Measurements from ENCODE around the gene RUBCN. TPM values are rescaled to one million over a fixed set of nuclear protein-coding genes. Genes with fewer than 3 reads are reported as not detected.
A peak's percentile ranks its signal among the peaks of the same experiment; 100 is the strongest.
"Not testable (repeated sequence)": the region's sequence is repeated elsewhere in the genome, so short reads cannot be mapped to it uniquely, and the experiment has no call there.

The RUBCN gene
- total RNA-seq, 2 experiments from 2014 or later, result 45.1 to 56.7 TPM

DNA sequence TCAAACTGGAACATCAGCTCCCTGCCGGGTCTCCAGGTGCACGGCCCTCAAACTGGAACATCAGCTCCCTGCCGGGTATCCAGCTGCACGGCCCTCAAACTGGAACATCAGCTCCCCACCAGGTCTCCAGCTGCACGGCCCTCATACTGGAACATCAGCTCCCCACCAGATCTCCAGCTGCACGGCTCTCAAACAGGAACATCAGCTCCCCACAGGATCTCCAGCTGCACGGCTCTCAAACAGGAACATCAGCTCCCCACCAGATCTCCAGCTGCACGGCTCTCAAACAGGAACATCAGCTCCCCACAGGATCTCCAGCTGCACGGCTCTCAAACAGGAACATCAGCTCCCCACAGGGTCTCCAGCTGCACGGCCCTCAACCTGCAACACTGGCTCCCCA is 99.1 kb downstream of the RUBCN start:
- POLR2A ChIA-PET, result interaction anchor here (0.7 kb wide), 1 partner anchor 381 kb away, joined by 3 read pairs; no protein-coding TSS in a partner anchor
- H3K9me3 ChIP-seq (ENCODE audit: low read length); H3K27ac ChIP-seq (ENCODE audit: low read depth, low read length, poor library complexity, severe bottlenecking); H2AFZ ChIP-seq (ENCODE audit: low read length); H3K4me2 ChIP-seq (ENCODE audit: low read length); intact Hi-C loops (cut with micrococcal nuclease; ENCODE audit: unreplicated experiment); H3K4me1 ChIP-seq (ENCODE audit: insufficient read depth, low read length, poor library complexity, severe bottlenecking); DNase-seq (ENCODE audit: low spot score); H3K9me2 ChIP-seq (ENCODE audit: insufficient read depth, low read length); H3K4me3 ChIP-seq (ENCODE audit: low read depth, low read length, poor library complexity, severe bottlenecking); H3K79me2 ChIP-seq (ENCODE audit: insufficient read depth, low read depth, low read length); BruUV-seq (replicated peaks); H3K36me3 ChIP-seq (ENCODE audit: insufficient read depth, low read length); H4K20me1 ChIP-seq (ENCODE audit: insufficient read depth, low read length): not testable (repeated sequence)
- CTCF ChIA-PET (ENCODE audit: unreplicated experiment), result interaction anchor here (0.6 to 0.7 kb wide), 2 partner anchors 11 to 123 kb away, joined by 3 read pairs; no protein-coding TSS in a partner anchor

DNA sequence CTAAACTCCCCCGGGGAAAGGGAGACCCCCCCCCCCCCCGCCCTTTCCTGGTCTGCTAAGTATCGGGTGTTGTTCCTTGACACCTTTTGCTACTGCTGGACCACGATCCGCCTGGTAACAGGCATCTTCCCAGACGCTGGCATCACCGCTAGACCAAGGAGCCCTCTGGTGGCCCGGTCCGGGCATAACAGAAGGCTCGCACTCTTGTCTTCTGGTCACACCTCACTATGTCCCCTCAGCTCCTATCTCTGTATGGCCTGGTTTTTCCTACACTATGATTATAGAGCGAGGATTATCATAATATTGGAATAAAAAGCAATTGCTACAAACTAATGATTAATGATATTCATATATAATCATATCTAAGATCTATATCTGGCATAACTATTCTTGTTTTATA is 104.7 kb downstream of the RUBCN start:
- POLR2A ChIA-PET, result interaction anchor here (0.6 kb wide), 1 partner anchor 425 kb away, joined by 3 read pairs; no protein-coding TSS in a partner anchor
- TF ChIP-seq, protein P1, sequence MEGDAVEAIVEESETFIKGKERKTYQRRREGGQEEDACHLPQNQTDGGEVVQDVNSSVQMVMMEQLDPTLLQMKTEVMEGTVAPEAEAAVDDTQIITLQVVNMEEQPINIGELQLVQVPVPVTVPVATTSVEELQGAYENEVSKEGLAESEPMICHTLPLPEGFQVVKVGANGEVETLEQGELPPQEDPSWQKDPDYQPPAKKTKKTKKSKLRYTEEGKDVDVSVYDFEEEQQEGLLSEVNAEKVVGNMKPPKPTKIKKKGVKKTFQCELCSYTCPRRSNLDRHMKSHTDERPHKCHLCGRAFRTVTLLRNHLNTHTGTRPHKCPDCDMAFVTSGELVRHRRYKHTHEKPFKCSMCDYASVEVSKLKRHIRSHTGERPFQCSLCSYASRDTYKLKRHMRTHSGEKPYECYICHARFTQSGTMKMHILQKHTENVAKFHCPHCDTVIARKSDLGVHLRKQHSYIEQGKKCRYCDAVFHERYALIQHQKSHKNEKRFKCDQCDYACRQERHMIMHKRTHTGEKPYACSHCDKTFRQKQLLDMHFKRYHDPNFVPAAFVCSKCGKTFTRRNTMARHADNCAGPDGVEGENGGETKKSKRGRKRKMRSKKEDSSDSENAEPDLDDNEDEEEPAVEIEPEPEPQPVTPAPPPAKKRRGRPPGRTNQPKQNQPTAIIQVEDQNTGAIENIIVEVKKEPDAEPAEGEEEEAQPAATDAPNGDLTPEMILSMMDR (conservative IDR thresholded peaks at IDR 0.05; ENCODE audit: low read length), result peak; percentile 22; the same call in 1 of the 2 replicates
- DNase-seq (ENCODE audit: low spot score); H4K20me1 ChIP-seq (ENCODE audit: insufficient read depth, low read length); H3K9me3 ChIP-seq (ENCODE audit: low read length); H3K4me2 ChIP-seq (ENCODE audit: low read length); H2AFZ ChIP-seq (ENCODE audit: low read length); H3K9me2 ChIP-seq (ENCODE audit: insufficient read depth, low read length); H3K36me3 ChIP-seq (ENCODE audit: insufficient read depth, low read length); H3K4me1 ChIP-seq (ENCODE audit: insufficient read depth, low read length, poor library complexity, severe bottlenecking); intact Hi-C loops (cut with micrococcal nuclease; ENCODE audit: unreplicated experiment); H3K27ac ChIP-seq (ENCODE audit: low read depth, low read length, poor library complexity, severe bottlenecking); BruUV-seq (replicated peaks); H3K79me2 ChIP-seq (ENCODE audit: insufficient read depth, low read depth, low read length); H3K4me3 ChIP-seq (ENCODE audit: low read depth, low read length, poor library complexity, severe bottlenecking); CTCF ChIA-PET (ENCODE audit: unreplicated experiment): not testable (repeated sequence)

DNA sequence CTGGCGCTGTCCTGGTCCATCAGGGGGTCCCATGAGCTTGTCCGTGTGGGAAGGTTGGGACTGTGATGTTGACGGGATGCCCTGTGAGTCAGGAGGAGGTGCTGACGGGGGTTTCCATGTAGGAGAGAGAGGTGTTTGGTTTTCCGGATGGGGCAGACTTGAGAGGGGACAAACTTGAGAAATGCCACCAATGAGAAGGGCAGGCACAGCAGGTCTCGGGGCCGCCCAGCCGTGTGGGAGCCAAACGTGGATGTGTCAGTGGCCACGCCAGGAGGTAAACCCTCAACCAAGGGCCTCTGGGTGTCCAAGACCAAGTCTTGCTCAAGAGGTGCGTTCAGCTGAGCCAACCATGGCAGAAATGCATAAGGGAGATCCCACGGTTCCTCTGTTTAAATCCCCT is 105.9 kb downstream of the RUBCN start:
- H3K4me3 ChIP-seq (ENCODE audit: low read depth, low read length, poor library complexity, severe bottlenecking); H3K4me1 ChIP-seq (ENCODE audit: insufficient read depth, low read length, poor library complexity, severe bottlenecking); H4K20me1 ChIP-seq (ENCODE audit: insufficient read depth, low read length); H3K9me2 ChIP-seq (ENCODE audit: insufficient read depth, low read length); H3K4me2 ChIP-seq (ENCODE audit: low read length); H2AFZ ChIP-seq (ENCODE audit: low read length); H3K9me3 ChIP-seq (ENCODE audit: low read length); CTCF ChIA-PET (ENCODE audit: unreplicated experiment); BruUV-seq (replicated peaks); DNase-seq (ENCODE audit: low spot score); intact Hi-C loops (cut with micrococcal nuclease; ENCODE audit: unreplicated experiment); H3K27ac ChIP-seq (ENCODE audit: low read depth, low read length, poor library complexity, severe bottlenecking); H3K36me3 ChIP-seq (ENCODE audit: insufficient read depth, low read length); H3K79me2 ChIP-seq (ENCODE audit: insufficient read depth, low read depth, low read length); POLR2A ChIA-PET: not testable (repeated sequence)

- POLR2A ChIA-PET; CTCF ChIA-PET (ENCODE audit: unreplicated experiment); BruUV-seq (replicated peaks); H3K9me3 ChIP-seq (ENCODE audit: low read length); H3K27ac ChIP-seq (ENCODE audit: low read depth, low read length, poor library complexity, severe bottlenecking); H3K4me2 ChIP-seq (ENCODE audit: low read length); H3K4me3 ChIP-seq (ENCODE audit: low read depth, low read length, poor library complexity, severe bottlenecking); H3K36me3 ChIP-seq (ENCODE audit: insufficient read depth, low read length); H3K79me2 ChIP-seq (ENCODE audit: insufficient read depth, low read depth, low read length); intact Hi-C loops (cut with micrococcal nuclease; ENCODE audit: unreplicated experiment); H2AFZ ChIP-seq (ENCODE audit: low read length); DNase-seq (ENCODE audit: low spot score); H4K20me1 ChIP-seq (ENCODE audit: insufficient read depth, low read length); H3K9me2 ChIP-seq (ENCODE audit: insufficient read depth, low read length); H3K4me1 ChIP-seq (ENCODE audit: insufficient read depth, low read length, poor library complexity, severe bottlenecking): not testable (repeated sequence)
Observed at GRCh38 chr3:197629286-197629685, 107.4 kb downstream of the RUBCN start.

DNA sequence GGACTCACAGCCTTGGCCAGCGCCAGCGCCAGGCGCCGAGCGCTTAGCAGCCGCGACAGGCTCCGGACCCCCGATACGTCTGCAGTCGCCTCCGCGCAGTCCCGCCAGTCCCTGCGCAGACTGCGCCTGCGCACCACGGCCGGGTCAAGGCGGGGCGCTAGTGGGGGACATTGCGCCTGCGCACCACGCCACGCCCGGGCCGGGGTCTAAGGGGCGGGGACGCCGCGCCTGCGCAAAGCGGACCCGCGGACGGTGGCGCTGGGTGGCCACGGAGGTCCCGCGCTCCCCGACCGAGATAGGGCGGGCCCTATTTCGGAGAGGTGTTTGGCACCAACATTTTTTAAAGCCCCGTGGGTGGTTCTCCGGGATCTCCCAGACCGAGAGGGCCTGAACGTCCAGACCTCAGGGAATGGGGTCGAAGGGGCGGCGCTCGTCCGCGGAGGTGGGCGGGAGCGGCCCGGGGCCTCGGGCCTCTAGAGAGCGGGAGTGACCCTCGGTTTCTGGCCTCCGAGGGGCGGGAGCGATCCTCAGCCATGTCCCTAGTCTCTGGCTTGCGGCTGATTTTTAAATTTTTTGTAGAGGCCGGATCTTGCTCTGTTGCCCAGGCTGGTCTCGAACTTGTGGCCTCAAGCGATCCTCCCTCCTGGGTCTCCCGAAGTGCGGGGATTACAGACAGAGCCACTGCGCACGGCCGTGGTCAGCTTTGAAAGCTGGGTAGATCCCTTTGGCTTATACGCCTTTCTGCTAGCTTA is 108.8 kb downstream of the RUBCN start:
- Histone ChIP-seq H3K4me3 (ENCODE audit: low read depth, low read length, poor library complexity, severe bottlenecking) (peak overlapping the region; percentile 71), H3K4me2 (ENCODE audit: low read length) (peak overlapping the region; percentile 64; the same call in 1 of the 2 replicates), H2AFZ (ENCODE audit: low read length) (peak overlapping the region; percentile 76; the same call in 1 of the 2 replicates)
- POLR2A ChIA-PET; H3K9me3 ChIP-seq (ENCODE audit: low read length); H3K9me2 ChIP-seq (ENCODE audit: insufficient read depth, low read length); H3K79me2 ChIP-seq (ENCODE audit: insufficient read depth, low read depth, low read length); H3K27ac ChIP-seq (ENCODE audit: low read depth, low read length, poor library complexity, severe bottlenecking); H3K36me3 ChIP-seq (ENCODE audit: insufficient read depth, low read length); H3K4me1 ChIP-seq (ENCODE audit: insufficient read depth, low read length, poor library complexity, severe bottlenecking); CTCF ChIA-PET (ENCODE audit: unreplicated experiment); intact Hi-C loops (cut with micrococcal nuclease; ENCODE audit: unreplicated experiment); BruUV-seq (replicated peaks); H4K20me1 ChIP-seq (ENCODE audit: insufficient read depth, low read length): not testable (repeated sequence)
- DNase-seq (ENCODE audit: low spot score), result peak; percentile 79

- H3K79me2 ChIP-seq (ENCODE audit: insufficient read depth, low read depth, low read length); H4K20me1 ChIP-seq (ENCODE audit: insufficient read depth, low read length); CTCF ChIA-PET (ENCODE audit: unreplicated experiment); H3K9me3 ChIP-seq (ENCODE audit: low read length); H3K36me3 ChIP-seq (ENCODE audit: insufficient read depth, low read length); BruUV-seq (replicated peaks); H3K27ac ChIP-seq (ENCODE audit: low read depth, low read length, poor library complexity, severe bottlenecking); DNase-seq (ENCODE audit: low spot score); H3K4me1 ChIP-seq (ENCODE audit: insufficient read depth, low read length, poor library complexity, severe bottlenecking); POLR2A ChIA-PET; H3K9me2 ChIP-seq (ENCODE audit: insufficient read depth, low read length); intact Hi-C loops (cut with micrococcal nuclease; ENCODE audit: unreplicated experiment); H2AFZ ChIP-seq (ENCODE audit: low read length): not testable (repeated sequence)
- H3K4me2 ChIP-seq (ENCODE audit: low read length), result peak overlapping the region; percentile 60; the same call in 1 of the 2 replicates
- H3K4me3 ChIP-seq (ENCODE audit: low read depth, low read length, poor library complexity, severe bottlenecking), result peak overlapping the region; percentile 71
Observed at GRCh38 chr3:197627158-197627771, 109.4 kb downstream of the RUBCN start.
